Parathyroid adenoma (tissue), 2 donors: ENCODE measurements around the gene RIN3.

Experiments used
- H2AFZ ChIP-seq: fragments of 300-600 bp; sonication (generic); one replicate; pipeline ENCODE4 v1.7.0; 2017; ENCODE audit warnings: antibody characterized with exemption, mild to moderate bottlenecking
- H3K27ac ChIP-seq: fragments of 300-600 bp; sonication (generic); one replicate; pipeline ENCODE4 v1.7.0; 2017
- H3K27me3 ChIP-seq: fragments of 300-600 bp; sonication (generic); one replicate; pipeline ENCODE4 v1.7.0; 2017; ENCODE audit warnings: low read length; ENCODE audit not compliant: control insufficient read depth, insufficient read depth
- H3K36me3 ChIP-seq: fragments of 300-600 bp; sonication (generic); one replicate; pipeline ENCODE4 v1.7.0; 2017; ENCODE audit warnings: low read length; ENCODE audit not compliant: control insufficient read depth, insufficient read depth
- H3K4me1 ChIP-seq: fragments of 300-600 bp; sonication (generic); one replicate; pipeline ENCODE4 v1.7.0; 2017; ENCODE audit warnings: control low read depth
- H3K4me2 ChIP-seq: fragments of 300-600 bp; sonication (generic); one replicate; pipeline ENCODE4 v1.7.0; 2017; ENCODE audit warnings: low read length
- H3K4me3 ChIP-seq: fragments of 300-600 bp; sonication (generic); one replicate; pipeline ENCODE4 v1.7.0; 2017; ENCODE audit warnings: low read depth, low read length
- H3K79me2 ChIP-seq: fragments of 300-600 bp; sonication (generic); one replicate; pipeline ENCODE4 v1.7.0; 2017; ENCODE audit warnings: control low read depth
- H3K9ac ChIP-seq: fragments of 300-600 bp; sonication (generic); one replicate; pipeline ENCODE4 v1.7.0; 2017; ENCODE audit warnings: mild to moderate bottlenecking
- H3K9me3 ChIP-seq: fragments of 300-600 bp; sonication (generic); one replicate; pipeline ENCODE4 v1.7.0; 2017; ENCODE audit warnings: low read length; ENCODE audit not compliant: control insufficient read depth
- TF ChIP-seq, protein P1 (sequence below): fragments of 300-600 bp; sonication (generic); IDR thresholded peaks from one replicate; pipeline ENCODE4 v1.7.0; 2017; ENCODE audit warnings: antibody characterized with exemption, mild to moderate bottlenecking
- donor health status: primary hyperparathyroidism.

The RIN3 gene

GRCh38 chr14:92703516-92703915, 189.9 kb downstream of the RIN3 start:
- Histone ChIP-seq H3K36me3 (no peaks in the 10 kb centered on the region), H3K27ac (no peak overlapping the region)

GRCh38 chr14:92704036-92704804, 190.6 kb downstream of the RIN3 start:
- Histone ChIP-seq H3K79me2 (no peaks in the 10 kb centered on the region), H3K27ac (no peak overlapping the region), H3K4me3 (no peak overlapping the region)

More at GRCh38 chr14:92703516-92703915, 189.9 kb downstream of the RIN3 start:
- H2AFZ ChIP-seq: no peak overlapping the region
- H3K9me3 ChIP-seq: no peaks in the 10 kb centered on the region
- no peaks in the 10 kb centered on the region for H3K4me1 ChIP-seq
- no peak overlapping the region for H3K4me3 ChIP-seq
- no peak overlapping the region for H3K9ac ChIP-seq
- H3K27me3 ChIP-seq: no peaks in the 10 kb centered on the region
- no peaks in the 10 kb centered on the region for H3K79me2 ChIP-seq
- TF ChIP-seq, protein P1, sequence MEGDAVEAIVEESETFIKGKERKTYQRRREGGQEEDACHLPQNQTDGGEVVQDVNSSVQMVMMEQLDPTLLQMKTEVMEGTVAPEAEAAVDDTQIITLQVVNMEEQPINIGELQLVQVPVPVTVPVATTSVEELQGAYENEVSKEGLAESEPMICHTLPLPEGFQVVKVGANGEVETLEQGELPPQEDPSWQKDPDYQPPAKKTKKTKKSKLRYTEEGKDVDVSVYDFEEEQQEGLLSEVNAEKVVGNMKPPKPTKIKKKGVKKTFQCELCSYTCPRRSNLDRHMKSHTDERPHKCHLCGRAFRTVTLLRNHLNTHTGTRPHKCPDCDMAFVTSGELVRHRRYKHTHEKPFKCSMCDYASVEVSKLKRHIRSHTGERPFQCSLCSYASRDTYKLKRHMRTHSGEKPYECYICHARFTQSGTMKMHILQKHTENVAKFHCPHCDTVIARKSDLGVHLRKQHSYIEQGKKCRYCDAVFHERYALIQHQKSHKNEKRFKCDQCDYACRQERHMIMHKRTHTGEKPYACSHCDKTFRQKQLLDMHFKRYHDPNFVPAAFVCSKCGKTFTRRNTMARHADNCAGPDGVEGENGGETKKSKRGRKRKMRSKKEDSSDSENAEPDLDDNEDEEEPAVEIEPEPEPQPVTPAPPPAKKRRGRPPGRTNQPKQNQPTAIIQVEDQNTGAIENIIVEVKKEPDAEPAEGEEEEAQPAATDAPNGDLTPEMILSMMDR: no peak
- H3K4me2 ChIP-seq: no peak overlapping the region

DNA sequence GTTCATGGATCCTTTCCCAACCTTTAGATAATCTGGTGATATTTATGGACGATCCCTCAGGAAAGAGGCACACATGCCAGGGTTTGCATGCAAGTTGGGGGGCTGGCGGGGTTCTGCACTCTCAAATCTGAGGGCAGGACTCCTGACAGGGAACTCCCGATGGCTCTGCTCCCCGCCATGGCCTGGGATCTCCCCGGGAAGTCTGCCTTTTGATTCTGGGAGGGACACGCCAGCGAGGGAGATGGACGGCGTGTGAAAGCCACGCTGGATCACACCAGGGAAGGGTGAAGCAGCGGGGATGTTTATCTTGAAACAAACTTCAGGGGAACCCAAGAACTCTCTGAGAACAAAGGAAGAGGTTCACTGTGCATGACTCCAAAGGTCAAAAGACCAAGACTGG, 191.2 kb downstream of the RIN3 start:
- Histone ChIP-seq H3K4me3 (no peak overlapping the region), H3K9me3 (no peaks in the 10 kb centered on the region), H3K9ac (no peak overlapping the region), H3K27me3 (no peaks in the 10 kb centered on the region), H3K36me3 (no peaks in the 10 kb centered on the region), H2AFZ (no peak overlapping the region), H3K4me1 (no peaks in the 10 kb centered on the region), H3K4me2 (no peak overlapping the region), H3K27ac (no peak overlapping the region), H3K79me2 (no peaks in the 10 kb centered on the region)
- TF ChIP-seq, protein P1: no peak

More at GRCh38 chr14:92704036-92704804, 190.6 kb downstream of the RIN3 start:
- H3K4me1 ChIP-seq: no peaks in the 10 kb centered on the region
- H3K36me3 ChIP-seq: no peaks in the 10 kb centered on the region
- no peak overlapping the region for H3K9ac ChIP-seq
- TF ChIP-seq, protein P1: no peak
- no peak overlapping the region for H3K4me2 ChIP-seq
- no peak overlapping the region for H2AFZ ChIP-seq
- H3K27me3 ChIP-seq: no peaks in the 10 kb centered on the region
- H3K9me3 ChIP-seq: no peaks in the 10 kb centered on the region

- Histone ChIP-seq H3K4me2 (no peak overlapping the region), H3K27ac (no peak overlapping the region), H3K27me3 (no peaks in the 10 kb centered on the region), H3K36me3 (no peaks in the 10 kb centered on the region), H3K9ac (no peak overlapping the region), H3K4me3 (no peak overlapping the region), H2AFZ (no peak overlapping the region), H3K9me3 (no peaks in the 10 kb centered on the region), H3K4me1 (no peaks in the 10 kb centered on the region), H3K79me2 (no peaks in the 10 kb centered on the region)
- TF ChIP-seq, protein P1: no peak
Observed at GRCh38 chr14:92706386-92706785, 192.8 kb downstream of the RIN3 start.
